Central memory CD8-positive, alpha-beta T cell (primary cell): ENCODE measurements around the gene CLIP4.

Source experiments
- ATAC-seq: fragments of 150-1000 bp; cut with Tn5 transposase; replicated peaks from 2 replicates; pipeline ENCODE4 v1.10.0; 2022; ENCODE audit warnings: mild to moderate bottlenecking, moderate FRiP score, moderate number of reproducible peaks; ENCODE audit not compliant: poor library complexity, severe bottlenecking; ENCODE audit errors: extremely low read depth
- DNase-seq, 2 donors: peaks; one replicate each; pipeline ENCODE4 v3.0.0; 2021; ENCODE audit warnings: low spot score in 2 of 2
- H3K27ac Mint-ChIP-seq: one replicate; pipeline ENCODE4 v1.8.0; 2022; ENCODE audit warnings: low read depth, mild to moderate bottlenecking, moderate library complexity, mixed read lengths
- H3K27me3 Mint-ChIP-seq: one replicate; pipeline ENCODE4 v1.8.0; 2022; ENCODE audit warnings: mixed read lengths
- H3K36me3 Mint-ChIP-seq: one replicate; pipeline ENCODE4 v1.8.0; 2022; ENCODE audit warnings: mild to moderate bottlenecking, moderate library complexity, mixed read lengths; ENCODE audit not compliant: insufficient read depth
- H3K4me1 Mint-ChIP-seq: one replicate; pipeline ENCODE4 v1.8.0; 2022; ENCODE audit warnings: mixed read lengths
- H3K4me3 Mint-ChIP-seq: one replicate; pipeline ENCODE4 v1.8.0; 2022; ENCODE audit warnings: mild to moderate bottlenecking, moderate library complexity, mixed read lengths
- H3K9me3 Mint-ChIP-seq: one replicate; pipeline ENCODE4 v1.8.0; 2022; ENCODE audit warnings: mixed read lengths

CLIP4 gene

GRCh38 chr2:29157131-29157530, 41.9 kb downstream of the CLIP4 start:
- no peaks in the 10 kb centered on the region for H3K9me3 Mint-ChIP-seq
- H3K36me3 Mint-ChIP-seq: peaks cover 55% of the 10 kb centered on the region
- no peak overlapping the region for H3K4me3 Mint-ChIP-seq
- H3K27me3 Mint-ChIP-seq: no peaks in the 10 kb centered on the region
- H3K4me1 Mint-ChIP-seq: no peaks in the 10 kb centered on the region
- no peak for DNase-seq
- H3K27ac Mint-ChIP-seq: no peak overlapping the region
- ATAC-seq: no peak

GRCh38 chr2:29159125-29159524, 43.9 kb downstream of the CLIP4 start:
- H3K27me3 Mint-ChIP-seq: no peaks in the 10 kb centered on the region
- no peak overlapping the region for H3K27ac Mint-ChIP-seq
- ATAC-seq (no peak), DNase-seq (no peak)
- H3K36me3 Mint-ChIP-seq: peaks cover 51% of the 10 kb centered on the region
- no peak overlapping the region for H3K4me3 Mint-ChIP-seq
- no peaks in the 10 kb centered on the region for H3K9me3 Mint-ChIP-seq
- H3K4me1 Mint-ChIP-seq: peaks cover 7% of the 10 kb centered on the region

GRCh38 chr2:29160184-29160583, 45.0 kb downstream of the CLIP4 start:
- peaks cover 9% of the 10 kb centered on the region for H3K4me1 Mint-ChIP-seq
- ATAC-seq (no peak), DNase-seq (no peak)
- no peak overlapping the region for H3K4me3 Mint-ChIP-seq
- no peaks in the 10 kb centered on the region for H3K27me3 Mint-ChIP-seq
- H3K27ac Mint-ChIP-seq: no peak overlapping the region
- H3K36me3 Mint-ChIP-seq: peaks cover 42% of the 10 kb centered on the region
- H3K9me3 Mint-ChIP-seq: no peaks in the 10 kb centered on the region

- DNase-seq (no peak), ATAC-seq (no peak)
- Mint-ChIP-seq H3K4me3 (no peak overlapping the region), H3K27me3 (no peaks in the 10 kb centered on the region), H3K36me3 (peaks cover 42% of the 10 kb centered on the region), H3K27ac (no peak overlapping the region), H3K4me1 (peaks cover 23% of the 10 kb centered on the region), H3K9me3 (no peaks in the 10 kb centered on the region)
Measured at GRCh38 chr2:29162204-29162928, 47.2 kb downstream of the CLIP4 start.

GRCh38 chr2:29164091-29164846, 49.1 kb downstream of the CLIP4 start:
- Mint-ChIP-seq H3K4me3 (no peak overlapping the region), H3K27ac (peak overlapping the region; percentile 21), H3K9me3 (no peaks in the 10 kb centered on the region), H3K27me3 (no peaks in the 10 kb centered on the region), H3K36me3 (peaks cover 43% of the 10 kb centered on the region), H3K4me1 (peaks cover 23% of the 10 kb centered on the region)
- ATAC-seq: no peak
- no peak for DNase-seq

- Mint-ChIP-seq H3K4me1 (peaks cover 34% of the 10 kb centered on the region), H3K36me3 (peaks cover 48% of the 10 kb centered on the region), H3K9me3 (no peaks in the 10 kb centered on the region), H3K27me3 (no peaks in the 10 kb centered on the region), H3K4me3 (no peak overlapping the region), H3K27ac (peak overlapping the region; percentile 14)
- ATAC-seq (no peak), DNase-seq (no peak)
Measured at GRCh38 chr2:29165362-29166241, 50.4 kb downstream of the CLIP4 start.

- no peaks in the 10 kb centered on the region for H3K27me3 Mint-ChIP-seq
- ATAC-seq: no peak
- no peak for DNase-seq
- H3K36me3 Mint-ChIP-seq: peaks cover 43% of the 10 kb centered on the region
- H3K9me3 Mint-ChIP-seq: no peaks in the 10 kb centered on the region
- peak overlapping the region; percentile 14 for H3K27ac Mint-ChIP-seq
- H3K4me1 Mint-ChIP-seq: peaks cover 38% of the 10 kb centered on the region
- H3K4me3 Mint-ChIP-seq: no peak overlapping the region
Measured at GRCh38 chr2:29166242-29167039, 51.2 kb downstream of the CLIP4 start.

- ATAC-seq: no peak
- H3K9me3 Mint-ChIP-seq: no peaks in the 10 kb centered on the region
- H3K27ac Mint-ChIP-seq: no peak overlapping the region
- peaks cover 43% of the 10 kb centered on the region for H3K36me3 Mint-ChIP-seq
- no peaks in the 10 kb centered on the region for H3K27me3 Mint-ChIP-seq
- no peak for DNase-seq
- H3K4me3 Mint-ChIP-seq: no peak overlapping the region
- H3K4me1 Mint-ChIP-seq: peaks cover 11% of the 10 kb centered on the region
Measured at GRCh38 chr2:29174937-29175336, 59.7 kb downstream of the CLIP4 start.

- no peak overlapping the region for H3K27ac Mint-ChIP-seq
- peaks cover 10% of the 10 kb centered on the region for H3K4me1 Mint-ChIP-seq
- H3K9me3 Mint-ChIP-seq: no peaks in the 10 kb centered on the region
- DNase-seq (no peak), ATAC-seq (no peak)
- H3K36me3 Mint-ChIP-seq: peaks cover 39% of the 10 kb centered on the region
- H3K27me3 Mint-ChIP-seq: no peaks in the 10 kb centered on the region
- H3K4me3 Mint-ChIP-seq: no peak overlapping the region
Measured at GRCh38 chr2:29175338-29175737, 60.1 kb downstream of the CLIP4 start.

GRCh38 chr2:29182334-29182733, 67.1 kb downstream of the CLIP4 start:
- no peak for ATAC-seq
- Mint-ChIP-seq H3K36me3 (peaks cover 18% of the 10 kb centered on the region), H3K27ac (no peak overlapping the region)

GRCh38 chr2:29182920-29183319, 67.7 kb downstream of the CLIP4 start:
- DNase-seq: no peak
- Mint-ChIP-seq H3K4me3 (no peak overlapping the region), H3K27ac (no peak overlapping the region), H3K36me3 (peaks cover 20% of the 10 kb centered on the region), H3K9me3 (no peaks in the 10 kb centered on the region), H3K4me1 (peaks cover 4% of the 10 kb centered on the region), H3K27me3 (no peaks in the 10 kb centered on the region)
- ATAC-seq: no peak

More at GRCh38 chr2:29182334-29182733, 67.1 kb downstream of the CLIP4 start:
- DNase-seq: no peak
- H3K27me3 Mint-ChIP-seq: no peaks in the 10 kb centered on the region
- H3K9me3 Mint-ChIP-seq: no peaks in the 10 kb centered on the region
- no peak overlapping the region for H3K4me3 Mint-ChIP-seq
- H3K4me1 Mint-ChIP-seq: peaks cover 4% of the 10 kb centered on the region

GRCh38 chr2:29184531-29184930, 69.3 kb downstream of the CLIP4 start:
- ATAC-seq: no peak
- Mint-ChIP-seq H3K36me3 (peaks cover 15% of the 10 kb centered on the region), H3K4me1 (peaks cover 4% of the 10 kb centered on the region), H3K9me3 (no peaks in the 10 kb centered on the region), H3K27me3 (no peaks in the 10 kb centered on the region), H3K4me3 (no peak overlapping the region), H3K27ac (peak overlapping the region; percentile 11)
- DNase-seq: no peak
